Measurements from ENCODE around the gene MAPT. TPM values are rescaled to one million over a fixed set of nuclear protein-coding genes. Genes with fewer than 3 reads are reported as not detected.

The MAPT gene
- total RNA-seq, 1 donor from 2014 or later = 2.1 TPM

DNA sequence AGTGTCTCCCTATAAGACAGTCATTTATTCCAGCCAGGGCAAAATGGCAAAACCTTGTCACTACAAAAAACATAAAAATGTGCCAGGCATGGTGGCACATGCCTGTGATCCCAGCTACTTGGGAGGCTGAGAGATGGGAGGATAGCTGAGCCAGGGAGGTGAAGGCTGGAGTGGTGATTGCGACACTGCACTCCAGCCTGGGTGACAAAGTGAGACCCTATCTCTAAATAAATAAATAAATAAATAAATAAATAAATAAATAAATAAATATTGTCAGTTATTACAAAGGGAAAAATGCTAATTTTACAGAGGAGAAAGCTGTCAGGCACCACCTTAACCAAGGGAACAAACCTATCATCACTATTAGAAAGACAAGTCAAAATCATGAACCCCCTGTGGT, 180.2 kb downstream of the MAPT start:
- no peak for DNase-seq (ENCODE audit: low read depth)
- TF ChIP-seq, protein P1, sequence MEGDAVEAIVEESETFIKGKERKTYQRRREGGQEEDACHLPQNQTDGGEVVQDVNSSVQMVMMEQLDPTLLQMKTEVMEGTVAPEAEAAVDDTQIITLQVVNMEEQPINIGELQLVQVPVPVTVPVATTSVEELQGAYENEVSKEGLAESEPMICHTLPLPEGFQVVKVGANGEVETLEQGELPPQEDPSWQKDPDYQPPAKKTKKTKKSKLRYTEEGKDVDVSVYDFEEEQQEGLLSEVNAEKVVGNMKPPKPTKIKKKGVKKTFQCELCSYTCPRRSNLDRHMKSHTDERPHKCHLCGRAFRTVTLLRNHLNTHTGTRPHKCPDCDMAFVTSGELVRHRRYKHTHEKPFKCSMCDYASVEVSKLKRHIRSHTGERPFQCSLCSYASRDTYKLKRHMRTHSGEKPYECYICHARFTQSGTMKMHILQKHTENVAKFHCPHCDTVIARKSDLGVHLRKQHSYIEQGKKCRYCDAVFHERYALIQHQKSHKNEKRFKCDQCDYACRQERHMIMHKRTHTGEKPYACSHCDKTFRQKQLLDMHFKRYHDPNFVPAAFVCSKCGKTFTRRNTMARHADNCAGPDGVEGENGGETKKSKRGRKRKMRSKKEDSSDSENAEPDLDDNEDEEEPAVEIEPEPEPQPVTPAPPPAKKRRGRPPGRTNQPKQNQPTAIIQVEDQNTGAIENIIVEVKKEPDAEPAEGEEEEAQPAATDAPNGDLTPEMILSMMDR (IDR thresholded peaks at IDR 0.05; ENCODE audit: insufficient read depth, low read depth, low read length) = no peak
- no peak for TF ChIP-seq EZH2 (IDR thresholded peaks at IDR 0.05; ENCODE audit: insufficient read depth, low read length)
- peaks cover 14% of the 10 kb centered on the region for H3K4me1 ChIP-seq (ENCODE audit: insufficient read depth, low read length)
- H3K27me3 ChIP-seq (ENCODE audit: insufficient read depth, low read length) = no peaks in the 10 kb centered on the region
- peaks cover 71% of the 10 kb centered on the region for H4K20me1 ChIP-seq (ENCODE audit: insufficient read depth, low read length)
- FAIRE-seq = no peak
- H3K36me3 Mint-ChIP-seq (ENCODE audit: low read depth, unreplicated experiment) = peaks cover 12% of the 10 kb centered on the region
- peaks cover 81% of the 10 kb centered on the region for H3K79me2 ChIP-seq (ENCODE audit: insufficient read depth, low read length)
- no peak overlapping the region for H3K27ac Mint-ChIP-seq (ENCODE audit: unreplicated experiment)
- H3K4me1 Mint-ChIP-seq (ENCODE audit: low read depth, unreplicated experiment) = peaks cover 52% of the 10 kb centered on the region
- H3K4me2 ChIP-seq (ENCODE audit: low read length) = no peak overlapping the region
- H3K4me3 Mint-ChIP-seq (ENCODE audit: unreplicated experiment) = no peak overlapping the region
- H3K27me3 Mint-ChIP-seq (ENCODE audit: low read depth, unreplicated experiment) = no peaks in the 10 kb centered on the region
- peaks cover 2% of the 10 kb centered on the region for H3K9me3 Mint-ChIP-seq (ENCODE audit: unreplicated experiment)
- H3K4me3 ChIP-seq (ENCODE audit: insufficient read depth, low read depth, low read length) = no peak overlapping the region
- peaks cover 2% of the 10 kb centered on the region for H3K36me3 ChIP-seq (ENCODE audit: insufficient read depth, low read length)
- H2AFZ ChIP-seq (ENCODE audit: low read depth, low read length) = no peak overlapping the region
- H3K9ac ChIP-seq (ENCODE audit: low read length) = no peak overlapping the region
- no peaks in the 10 kb centered on the region for H3K9me3 ChIP-seq (ENCODE audit: insufficient read depth, low read depth, low read length)
- no peak overlapping the region for H3K27ac ChIP-seq (ENCODE audit: low read depth, low read length)

Other genes with a start within 250 kb of the MAPT start
- gene CRHR1, start 110.2 kb upstream of the MAPT start, total RNA-seq = 0.20 and 0.38 TPM in 2 replicates
- gene SPPL2C, start 49.7 kb upstream of the MAPT start, total RNA-seq = not detected in 2 replicates
- gene STH, start 104.7 kb downstream of the MAPT start, total RNA-seq = not detected in 2 replicates

Measured in astrocyte (in vitro differentiated cells and primary cell).